HPDE6-E6E7 (cell line): ENCODE data around the gene TRMT2A.

Experiments
- DNase-seq: peaks from one replicate; pipeline ENCODE4 v3.0.0; 2011; ENCODE audit warnings: missing footprints; ENCODE audit errors: extremely low spot score

The TRMT2A gene

GRCh38 chr22:20133930-20134549 is 17.0 kb upstream of the TRMT2A start:
- no peak for DNase-seq

- no peak for DNase-seq
These were observed 15.7 kb upstream of the TRMT2A start for GRCh38 chr22:20132686-20133246.

GRCh38 chr22:20131859-20132685 is 15.0 kb upstream of the TRMT2A start:
- no peak for DNase-seq

GRCh38 chr22:20131597-20131858 is 14.5 kb upstream of the TRMT2A start, which contains the start of gene ZDHHC8:
TSS of gene ZDHHC8 (plus strand) at chr22:20131804. CDS start at chr22:20131948, 144 bp downstream.
- DNase-seq, result no peak

GRCh38 chr22:20130731-20131596 is 13.9 kb upstream of the TRMT2A start:
- peak; percentile 60 for DNase-seq

GRCh38 chr22:20130319-20130718 is 13.3 kb upstream of the TRMT2A start:
- no peak for DNase-seq

- no peak for DNase-seq
These were observed 12.7 kb upstream of the TRMT2A start for GRCh38 chr22:20129747-20130014.

GRCh38 chr22:20128902-20129746 is 12.1 kb upstream of the TRMT2A start:
- DNase-seq, result no peak

GRCh38 chr22:20128619-20128901 is 11.5 kb upstream of the TRMT2A start:
- DNase-seq, result no peak

- DNase-seq, result no peak
These were observed 11.0 kb upstream of the TRMT2A start for GRCh38 chr22:20127869-20128618.

- no peak for DNase-seq
These were observed 10.4 kb upstream of the TRMT2A start for GRCh38 chr22:20127318-20127868.

- no peak for DNase-seq
These were observed 9.4 kb upstream of the TRMT2A start for GRCh38 chr22:20126284-20127029.

GRCh38 chr22:20125201-20126174 is 8.5 kb upstream of the TRMT2A start:
- no peak for DNase-seq

- DNase-seq, result no peak
These were observed 7.2 kb upstream of the TRMT2A start for GRCh38 chr22:20124083-20124787.

- no peak for DNase-seq
These were observed 6.5 kb upstream of the TRMT2A start for GRCh38 chr22:20123366-20124082.

- DNase-seq, result no peak
These were observed 4.9 kb upstream of the TRMT2A start for GRCh38 chr22:20121856-20122415.
